Ishikawa (cell line): Measurements from ENCODE around the gene PREX1.

Experiments
- CEBPB ChIP-seq: IDR thresholded peaks from 2 replicates; pipeline ENCODE4 v1.6.1; 2012
- CREB1 ChIP-seq: IDR thresholded peaks from 2 replicates; pipeline ENCODE4 v1.6.1; 2012; ENCODE audit warnings: low read depth
- EGR1 ChIP-seq: IDR thresholded peaks from 2 replicates; pipeline ENCODE4 v1.6.1; 2012
- EP300 ChIP-seq: IDR thresholded peaks from 2 replicates; pipeline ENCODE4 v1.6.1; 2012; ENCODE audit warnings: borderline replicate concordance
- FOXM1 ChIP-seq: IDR thresholded peaks from 2 replicates; pipeline ENCODE4 v1.6.1; 2012; ENCODE audit warnings: low read depth, borderline replicate concordance
- MAX ChIP-seq: IDR thresholded peaks from 2 replicates; pipeline ENCODE4 v1.6.1; 2012
- NFIC ChIP-seq: IDR thresholded peaks from 2 replicates; pipeline ENCODE4 v1.6.1; 2012
- RAD21 ChIP-seq: IDR thresholded peaks from 2 replicates; pipeline ENCODE4 v1.6.1; 2012; ENCODE audit warnings: low read depth
- REST ChIP-seq: IDR thresholded peaks from 2 replicates; pipeline ENCODE4 v1.6.1; 2012; ENCODE audit warnings: low read depth, mild to moderate bottlenecking
- TAF1 ChIP-seq: IDR thresholded peaks from 2 replicates; pipeline ENCODE4 v1.6.1; 2012; ENCODE audit warnings: low read depth, mild to moderate bottlenecking
- TCF12 ChIP-seq: IDR thresholded peaks from 2 replicates; pipeline ENCODE4 v1.6.1; 2012; ENCODE audit warnings: low read depth
- TEAD4 ChIP-seq: IDR thresholded peaks from 2 replicates; pipeline ENCODE4 v1.6.1; 2012
- USF1 ChIP-seq: IDR thresholded peaks from 2 replicates; pipeline ENCODE4 v1.6.1; 2012
- YY1 ChIP-seq: IDR thresholded peaks from 2 replicates; pipeline ENCODE4 v1.6.1; 2012; ENCODE audit warnings: low read depth
- ZBTB7A ChIP-seq: IDR thresholded peaks from 2 replicates; pipeline ENCODE4 v1.6.1; 2012; ENCODE audit warnings: low read depth

Gene PREX1

GRCh38 chr20:48686238-48687116 lies 141.3 kb downstream of the PREX1 start:
- TF ChIP-seq NFIC: peak; percentile 35; the same call in 1 of the 2 replicates
- TF ChIP-seq FOXM1: no peak
- no peak for TF ChIP-seq ZBTB7A
- no peak for TF ChIP-seq CREB1
- no peak for TF ChIP-seq TEAD4
- TF ChIP-seq RAD21: no peak
- TF ChIP-seq YY1: no peak
- peak; percentile 41; the same call in 1 of the 2 replicates for TF ChIP-seq TCF12
- TF ChIP-seq TAF1: no peak
- no peak for TF ChIP-seq EP300
- TF ChIP-seq CEBPB: 0 out of 2 replicates have a peak, but pooled peaks have one; percentile 5
- no peak for TF ChIP-seq REST

- TF ChIP-seq TAF1: no peak
- no peak for TF ChIP-seq CEBPB
- TF ChIP-seq TEAD4: no peak
- TF ChIP-seq YY1: no peak
- TF ChIP-seq USF1: no peak
- no peak for TF ChIP-seq TCF12
- no peak for TF ChIP-seq MAX
- no peak for TF ChIP-seq EGR1
Measured at GRCh38 chr20:48685300-48685699, 142.5 kb downstream of the PREX1 start.

GRCh38 chr20:48684501-48685041 lies 143.2 kb downstream of the PREX1 start:
- no peak for TF ChIP-seq YY1
- TF ChIP-seq CREB1: no peak
- no peak for TF ChIP-seq ZBTB7A
- no peak for TF ChIP-seq REST

GRCh38 chr20:48683467-48684175 lies 144.2 kb downstream of the PREX1 start:
- no peak for TF ChIP-seq USF1
- TF ChIP-seq MAX: no peak
- no peak for TF ChIP-seq FOXM1
- no peak for TF ChIP-seq CREB1
- TF ChIP-seq ZBTB7A: no peak
- no peak for TF ChIP-seq TEAD4
- TF ChIP-seq EGR1: no peak
- TF ChIP-seq NFIC: no peak
- TF ChIP-seq EP300: no peak
- no peak for TF ChIP-seq TCF12
- TF ChIP-seq TAF1: no peak
- TF ChIP-seq YY1: no peak
- TF ChIP-seq RAD21: no peak
- TF ChIP-seq REST: no peak
- TF ChIP-seq CEBPB: no peak
